Esophagus squamous epithelium (tissue), 5 donors: ENCODE results near the gene UBR2. TPM values are rescaled to one million over a fixed set of nuclear protein-coding genes. Genes with fewer than 3 reads are reported as not detected.

Experiments used
- DNase-seq: peaks from one replicate; lab custom pipeline; 2025; lab: John Stamatoyannopoulos, UW
- H3K27ac ChIP-seq, 4 donors: fragments of 200-600 bp; sonication (generic); one replicate each; pipeline ENCODE4 v1.5.1; 2016 to 2019; ENCODE audit warnings: mild to moderate bottlenecking in 1 of 4
- H3K27me3 ChIP-seq, 4 donors: fragments of 200-600 bp; sonication (generic); 1 replicate in 3 of 4; 2 replicates in 1 of 4; pipeline versions ENCODE4 v1.5.1 to v1.6.0; 2017 to 2021; ENCODE audit warnings: antibody characterized with exemption in 1 of 4
- H3K36me3 ChIP-seq, 3 donors: fragments of 200-600 bp; sonication (generic); one replicate each; pipeline ENCODE4 v1.5.1; 2016 to 2019
- H3K4me1 ChIP-seq, 3 donors: fragments of 200-600 bp; sonication (generic); one replicate each; pipeline ENCODE4 v1.5.1; 2017 to 2019
- H3K4me3 ChIP-seq, 4 donors: fragments of 200-600 bp; sonication (generic); 1 replicate in 3 of 4; 2 replicates in 1 of 4; pipeline ENCODE4 v1.5.1; 2016 to 2019; ENCODE audit warnings: mild to moderate bottlenecking in 2 of 4, moderate library complexity in 1 of 4
- H3K9me3 ChIP-seq, 3 donors: fragments of 200-600 bp; sonication (generic); one replicate each; pipeline ENCODE4 v1.5.1; 2016 to 2019
- CTCF ChIP-seq, 6 experiments: fragments of 450-650 bp in 4 of 6; fragments of 200-600 bp in 2 of 6; sonication (generic) in 2 of 6; IDR thresholded peaks; one replicate each; pipeline ENCODE4 v1.5.1; 2016 to 2019; ENCODE audit warnings: antibody characterized with exemption in 6 of 6, mild to moderate bottlenecking in 4 of 6, moderate library complexity in 4 of 6
- POLR2A ChIP-seq, 4 donors: fragments of 450-650 bp; IDR thresholded peaks; one replicate each; pipeline ENCODE4 v1.6.1; 2017; ENCODE audit warnings: antibody characterized with exemption in 4 of 4, mild to moderate bottlenecking in 4 of 4, moderate library complexity in 3 of 4
- WGBS, 2 donors: methylation state at CpG; one replicate each; pipeline ENCODE4 v1.1.5; 2018; 5-methylcytosine and 5-hydroxymethylcytosine counted together
- intact Hi-C: fragments of 100-400 bp; cut with DNase I; formaldehyde crosslinking; loops from one replicate; pipeline ENCODE4 v1.15.0; 2022
- total RNA-seq, 4 donors: library from RNA; depleted of rRNA; stranded (reverse); fragments of >200 nt; gene quantifications; one replicate each; pipeline ENCODE4 v1.1.0, GENCODE V29; 2016
- donor health status: DM: yes; HTN: yes; CAD: no.

UBR2 gene
- total RNA-seq, 4 donors from 2014 or later, result 14.0 to 25.9 (median 20.4) TPM

- WGBS, 2 donors, result 87 to 89% methylated on average over 5 of the region's 5 CpGs
- Histone ChIP-seq H3K36me3 (peaks cover 7 to 98% (median 34%) of the 10 kb centered on the region in 3 donors), H3K9me3 (no peaks in the 10 kb centered on the region), H3K27ac (no peak overlapping the region), H3K4me1 (peaks cover 7 to 20% (median 8%) of the 10 kb centered on the region in 3 donors), H3K4me3 (no peak overlapping the region), H3K27me3 (no peaks in the 10 kb centered on the region)
- DNase-seq, result no peak
- TF ChIP-seq CTCF (IDR thresholded peaks at IDR 0.05) (no peak), POLR2A (IDR thresholded peaks at IDR 0.05) (no peak)
- intact Hi-C loops, result no loop called here
Measured at GRCh38 chr6:42690151-42690702, 126.4 kb downstream of the UBR2 start.

- intact Hi-C loops, result no loop called here
- 37 to 49% methylated on average over 2 of the region's 2 CpGs for WGBS, 2 donors
- no peak for DNase-seq
- H3K4me3 ChIP-seq, result no peak overlapping the region
- TF ChIP-seq POLR2A (IDR thresholded peaks at IDR 0.05) (no peak), CTCF (IDR thresholded peaks at IDR 0.05) (no peak)
- H3K9me3 ChIP-seq, result no peaks in the 10 kb centered on the region
- no peaks in the 10 kb centered on the region for H3K27me3 ChIP-seq
- peak overlapping the region in 1 of 4 donors; percentile 28 for H3K27ac ChIP-seq
- H3K4me1 ChIP-seq, result peaks cover 7 to 20% (median 8%) of the 10 kb centered on the region in 3 donors
- peaks cover 7 to 93% (median 28%) of the 10 kb centered on the region in 3 donors for H3K36me3 ChIP-seq
Measured at GRCh38 chr6:42690872-42691271, 127.0 kb downstream of the UBR2 start.

- Histone ChIP-seq H3K27ac (peak overlapping the region in 3 of 4 donors; percentile 3 to 65 (median 52)), H3K36me3 (peaks cover 7 to 80% (median 28%) of the 10 kb centered on the region in 3 donors), H3K9me3 (no peaks in the 10 kb centered on the region), H3K27me3 (no peaks in the 10 kb centered on the region), H3K4me3 (no peak overlapping the region), H3K4me1 (peaks cover 7 to 20% (median 8%) of the 10 kb centered on the region in 3 donors)
- DNase-seq, result no peak
- WGBS, 2 donors, result 49 to 51% methylated on average over 4 of the region's 4 CpGs
- intact Hi-C loops, result no loop called here
- no peak for TF ChIP-seq POLR2A (IDR thresholded peaks at IDR 0.05)
Measured at GRCh38 chr6:42692137-42692911, 128.5 kb downstream of the UBR2 start.

- Histone ChIP-seq H3K4me3 (no peak overlapping the region), H3K9me3 (no peaks in the 10 kb centered on the region), H3K27me3 (no peaks in the 10 kb centered on the region), H3K4me1 (peaks cover 7 to 20% (median 8%) of the 10 kb centered on the region in 3 donors), H3K36me3 (peaks cover 7 to 65% (median 28%) of the 10 kb centered on the region in 3 donors), H3K27ac (peak overlapping the region in 1 of 4 donors; percentile 52)
- no peak for TF ChIP-seq CTCF (IDR thresholded peaks at IDR 0.05)
- no peak for TF ChIP-seq POLR2A (IDR thresholded peaks at IDR 0.05)
- DNase-seq, result no peak
- WGBS, 2 donors, result 92 to 93% methylated on average over 2 of the region's 2 CpGs
- intact Hi-C loops, result no loop called here
Measured at GRCh38 chr6:42693725-42694323, 130.0 kb downstream of the UBR2 start.

- Histone ChIP-seq H3K27ac (peak overlapping the region in 2 of 4 donors; percentile 2 to 33), H3K36me3 (peaks cover 4 to 57% (median 25%) of the 10 kb centered on the region in 3 donors), H3K9me3 (no peaks in the 10 kb centered on the region), H3K4me1 (peaks cover 7 to 20% (median 8%) of the 10 kb centered on the region in 3 donors), H3K27me3 (no peaks in the 10 kb centered on the region), H3K4me3 (no peak overlapping the region)
- intact Hi-C loops, result no loop called here
- DNase-seq, result no peak
- TF ChIP-seq CTCF (IDR thresholded peaks at IDR 0.05) (no peak), POLR2A (IDR thresholded peaks at IDR 0.05) (no peak)
- WGBS, 2 donors, result 62 to 72% methylated on average over 4 of the region's 4 CpGs
Measured at GRCh38 chr6:42694586-42694985, 130.8 kb downstream of the UBR2 start.
